ENCODE measurements around the gene TSPAN18. TPM values are rescaled to one million over a fixed set of nuclear protein-coding genes. Genes with fewer than 3 reads are reported as not detected.

TSPAN18 gene
- total RNA-seq, 1 experiment from 2014 or later = 13.3 TPM

DNA sequence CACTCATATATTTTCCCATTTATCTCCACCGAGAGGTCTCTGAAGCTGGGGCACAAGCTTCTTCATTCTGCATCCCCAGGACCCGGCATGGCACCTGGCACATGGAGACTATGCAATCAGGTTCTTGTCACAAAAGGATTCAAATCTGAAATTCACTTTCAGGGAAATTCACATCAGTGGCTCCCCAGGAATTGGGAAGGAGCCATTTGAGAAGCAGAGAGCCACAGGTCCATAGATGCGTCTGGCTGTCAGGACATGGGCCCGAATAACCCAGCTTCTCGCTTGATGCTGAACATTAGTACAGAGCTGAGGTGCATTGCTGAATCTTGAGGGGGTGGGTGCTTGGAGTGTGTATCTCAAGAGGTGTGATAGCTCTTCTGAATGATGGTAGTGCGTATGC, 82.5 kb downstream of the TSPAN18 start:
- in situ Hi-C loops (cut with HindIII; ENCODE audit: low sequenced_read_pairs) = no loop called here

DNA sequence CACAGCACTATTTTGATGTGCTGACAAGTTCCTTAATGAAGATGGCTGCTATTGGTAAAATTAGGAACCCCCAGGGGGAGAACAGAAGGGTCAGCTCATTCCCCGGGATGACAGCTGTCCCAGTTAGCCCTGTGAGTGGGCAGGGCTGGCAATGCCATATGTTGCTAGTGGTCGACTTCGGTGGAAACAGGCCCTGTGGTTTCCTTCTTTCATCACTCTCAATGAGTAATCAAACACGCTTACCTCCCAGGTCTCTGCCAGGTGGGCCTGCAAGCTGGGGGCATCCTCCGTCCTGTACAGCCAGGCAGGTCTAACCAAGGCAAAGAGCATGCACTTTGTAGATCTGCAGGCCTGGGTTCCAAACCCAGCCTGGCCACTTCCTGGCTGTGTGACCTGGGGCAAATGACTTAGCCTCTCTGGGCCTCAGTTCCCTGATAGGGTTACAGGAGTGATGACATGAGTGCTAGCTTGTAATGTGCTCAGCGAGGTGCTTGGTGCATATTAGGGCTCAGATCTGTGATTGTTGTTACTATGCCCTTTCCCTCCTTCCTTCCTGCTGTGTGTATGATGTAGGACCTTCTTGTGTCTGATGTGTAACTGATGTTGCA, 85.2 kb downstream of the TSPAN18 start:
- in situ Hi-C loops (cut with HindIII; ENCODE audit: low sequenced_read_pairs) = no loop called here
- peak; percentile 75 for DNase-seq (ENCODE audit: low spot score)

More for the DNA sequence above, 82.5 kb downstream of the TSPAN18 start:
- peak; percentile 65 for DNase-seq (ENCODE audit: low spot score)

DNA sequence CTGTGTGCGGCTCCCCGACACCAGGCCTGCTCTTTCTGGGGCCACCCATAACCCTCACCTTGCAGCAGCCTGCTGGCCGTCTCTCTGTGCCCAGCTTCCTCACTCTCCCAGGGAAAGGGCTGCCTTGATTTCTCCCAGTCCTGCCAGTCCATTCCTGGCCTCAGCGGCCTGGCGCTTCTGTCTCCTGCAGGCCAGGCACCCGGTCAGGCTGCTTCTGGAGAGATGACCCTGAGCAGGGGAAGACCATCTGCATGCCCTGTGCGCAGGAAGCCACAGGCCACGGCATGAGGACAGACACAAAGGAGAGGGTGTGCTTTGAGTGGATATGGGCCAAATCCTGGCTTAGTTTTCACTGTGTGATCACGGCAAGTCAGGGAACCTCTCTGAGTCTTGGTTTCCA, 86.2 kb downstream of the TSPAN18 start:
- in situ Hi-C loops (cut with HindIII; ENCODE audit: low sequenced_read_pairs) = no loop called here
- DNase-seq (ENCODE audit: low spot score) = peak; percentile 77

DNA sequence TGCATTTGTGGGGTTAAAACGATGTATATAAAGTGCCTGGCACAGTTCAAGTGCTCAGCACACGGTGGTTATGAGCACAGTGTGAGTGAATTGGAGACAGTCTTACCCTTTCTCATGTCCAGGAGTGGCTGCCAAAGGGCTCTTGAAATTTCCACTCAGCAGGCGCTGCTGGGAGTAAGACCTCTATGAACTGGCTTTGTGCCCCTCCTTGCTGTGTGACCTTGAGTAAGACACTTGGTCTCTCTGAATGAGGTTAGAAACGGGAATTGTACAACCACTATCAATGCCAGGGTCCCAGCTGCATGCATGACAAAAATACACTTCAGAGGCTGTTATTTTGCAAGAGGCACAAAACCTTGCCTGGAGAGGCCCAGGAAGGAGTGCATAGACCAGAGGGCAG, 86.6 kb downstream of the TSPAN18 start:
- in situ Hi-C loops (cut with HindIII; ENCODE audit: low sequenced_read_pairs) = no loop called here
- peak; percentile 87 for DNase-seq (ENCODE audit: low spot score)

DNA sequence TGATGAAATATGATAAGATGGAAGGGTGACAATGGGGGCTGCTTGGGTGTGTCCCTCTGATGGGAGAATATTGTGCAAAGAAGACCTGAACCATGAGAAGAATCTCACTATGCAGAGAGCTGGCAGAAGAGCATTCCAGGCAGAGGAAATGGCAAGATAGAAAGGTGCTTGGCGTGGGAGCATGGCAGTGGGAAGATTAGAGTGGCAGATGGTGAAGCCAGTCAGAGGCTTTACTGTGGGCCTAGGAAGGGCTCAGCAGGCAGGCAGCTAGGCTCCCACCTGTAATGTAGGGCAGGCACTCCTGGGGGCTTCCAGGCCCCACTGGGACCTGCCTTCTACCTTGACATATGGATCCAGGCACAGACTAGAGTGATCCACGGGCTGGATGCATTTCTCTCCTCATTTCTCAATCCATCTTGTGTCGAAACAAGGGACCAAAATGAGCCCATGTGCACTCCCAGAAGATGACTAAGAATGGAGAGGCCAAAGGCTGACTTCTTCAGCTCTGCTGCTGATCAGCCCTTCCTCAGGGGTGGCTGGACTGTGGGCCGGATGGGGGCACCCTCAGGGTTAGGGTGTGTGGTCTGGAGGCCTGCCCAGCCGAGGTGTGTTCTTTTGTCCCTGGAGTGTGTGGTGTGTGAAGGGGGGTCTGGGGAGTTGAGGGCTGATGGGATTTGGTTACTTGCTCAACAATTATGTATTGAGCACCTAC, 88.3 kb downstream of the TSPAN18 start:
- peak; percentile 82 for DNase-seq (ENCODE audit: low spot score)
- in situ Hi-C loops (cut with HindIII; ENCODE audit: low sequenced_read_pairs) = no loop called here

DNA sequence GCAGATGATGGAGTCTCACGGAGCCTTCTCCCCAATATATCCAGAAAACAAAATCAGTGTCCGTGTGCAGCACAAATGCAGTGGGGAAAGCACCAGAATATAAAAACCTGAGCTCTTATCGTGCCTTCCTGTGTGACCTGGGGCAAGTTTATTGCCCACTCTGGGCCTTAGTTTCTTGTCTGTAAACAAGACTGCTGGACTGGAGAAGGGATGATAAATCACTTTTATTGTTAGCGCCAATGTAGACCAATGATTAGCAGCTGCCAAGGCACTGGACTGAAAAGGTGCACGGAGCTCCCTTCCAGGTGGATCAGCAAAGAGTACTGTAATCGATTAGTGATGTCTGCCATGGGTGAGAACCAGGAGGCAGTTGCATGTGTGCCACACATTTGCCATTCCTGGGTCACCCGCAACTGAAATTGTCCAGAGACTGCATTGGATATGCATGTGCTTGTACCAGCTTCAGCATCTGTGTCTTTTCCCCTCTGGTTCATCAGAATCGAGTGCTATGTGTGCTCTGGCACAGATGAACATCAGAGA, 89.2 kb downstream of the TSPAN18 start:
- DNase-seq (ENCODE audit: low spot score) = no peak
- in situ Hi-C loops (cut with HindIII; ENCODE audit: low sequenced_read_pairs) = no loop called here

DNA sequence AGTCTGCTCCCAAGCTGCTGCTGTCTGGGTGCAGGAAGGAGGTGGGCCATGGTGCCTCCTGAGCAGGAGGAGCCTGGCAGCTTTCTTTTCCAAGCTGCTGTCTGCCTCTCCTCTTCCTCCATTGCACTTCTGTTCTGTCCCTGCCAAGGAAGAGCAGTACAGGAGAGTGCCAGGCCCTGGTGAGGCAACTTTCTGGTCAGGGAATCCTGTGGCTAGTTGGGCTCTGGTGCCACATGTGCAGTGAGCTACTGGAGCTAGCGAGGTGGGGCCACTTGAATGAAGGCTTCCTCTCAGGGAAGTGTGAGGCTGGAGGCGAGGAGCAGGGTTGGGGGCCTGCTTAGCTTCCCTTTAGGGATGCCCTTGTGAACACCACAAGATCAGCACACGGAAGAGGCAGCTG, 90.0 kb downstream of the TSPAN18 start:
- no peak for DNase-seq (ENCODE audit: low spot score)

DNA sequence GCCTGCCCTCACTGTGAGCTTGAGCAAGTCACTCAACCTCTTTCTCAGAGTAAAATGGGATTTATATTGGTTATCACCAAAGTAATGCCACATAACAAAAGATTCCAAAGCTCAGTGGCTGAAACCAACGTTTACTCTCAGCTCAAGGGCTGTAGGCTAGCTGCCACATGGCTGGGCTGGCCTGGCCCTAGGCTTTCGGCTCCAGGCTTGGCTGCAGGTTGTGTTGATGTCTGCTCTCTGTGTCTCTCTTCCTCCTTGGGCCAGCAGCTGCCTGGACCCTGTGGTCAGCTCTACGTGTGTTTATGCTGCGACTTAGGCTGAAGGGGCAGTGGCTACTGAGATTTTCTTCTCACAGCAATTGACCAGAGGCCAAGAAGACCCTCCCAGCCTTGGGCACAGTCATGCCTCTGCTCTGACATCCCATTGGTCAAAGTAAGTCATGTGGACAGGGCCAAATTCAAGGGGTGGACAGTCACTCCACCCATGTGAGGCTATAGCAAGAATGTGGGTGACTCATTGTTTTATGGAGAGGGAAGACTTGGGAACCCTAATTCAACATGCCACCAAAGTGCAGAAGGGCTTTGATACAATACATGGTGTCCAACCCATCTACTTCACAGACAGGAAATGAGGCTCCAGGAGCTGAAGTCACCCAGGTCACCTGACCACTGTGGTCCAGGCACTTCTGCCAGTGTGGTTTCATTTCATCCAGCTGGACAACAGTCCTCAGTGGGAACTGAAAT, 90.6 kb downstream of the TSPAN18 start:
- peak; percentile 70 for DNase-seq (ENCODE audit: low spot score)

More for the DNA sequence above, 90.0 kb downstream of the TSPAN18 start:
- in situ Hi-C loops (cut with HindIII; ENCODE audit: low sequenced_read_pairs) = no loop called here

DNA sequence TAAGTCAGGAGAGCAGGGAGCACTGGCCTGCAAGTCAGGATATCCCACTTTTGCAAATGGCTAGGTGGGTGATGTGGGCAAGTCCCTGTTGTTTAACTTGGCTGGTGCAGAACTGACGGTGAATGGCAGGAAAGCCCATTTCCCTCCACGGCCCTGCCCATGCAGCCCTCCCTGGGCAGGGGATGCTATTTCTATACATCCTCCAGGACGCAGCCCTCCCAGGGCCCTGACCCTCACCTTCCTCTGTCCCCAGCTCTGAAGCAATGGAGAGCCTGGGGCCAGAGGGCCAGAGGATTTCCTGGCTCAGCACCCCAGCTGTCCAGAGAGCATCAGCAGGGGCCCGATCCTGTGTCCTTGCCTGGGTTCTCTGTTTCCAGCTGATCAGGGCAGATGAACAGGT, 91.3 kb downstream of the TSPAN18 start:
- in situ Hi-C loops (cut with HindIII; ENCODE audit: low sequenced_read_pairs) = no loop called here
- DNase-seq (ENCODE audit: low spot score) = no peak

More for the DNA sequence above, 90.6 kb downstream of the TSPAN18 start:
- in situ Hi-C loops (cut with HindIII; ENCODE audit: low sequenced_read_pairs) = no loop called here

DNA sequence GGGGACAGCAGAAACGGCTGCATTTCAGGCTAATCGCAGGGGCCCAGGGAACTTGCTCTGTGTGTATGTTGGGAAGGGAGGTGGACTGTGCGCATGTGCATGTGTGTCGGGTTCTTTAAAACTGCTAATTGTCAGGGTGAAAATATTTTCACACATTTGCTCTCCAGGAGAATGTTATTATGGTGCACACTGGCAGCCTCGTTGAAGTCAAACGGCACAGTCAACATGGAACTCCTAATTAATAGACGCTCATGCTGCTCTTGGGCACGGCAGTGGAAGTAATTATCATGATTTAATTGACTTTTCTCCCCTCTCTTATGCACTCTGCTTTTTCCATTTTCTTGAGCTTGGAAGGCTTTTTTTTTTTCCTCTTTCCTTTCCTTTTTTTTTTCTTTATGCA, 92.6 kb downstream of the TSPAN18 start:
- no peak for DNase-seq (ENCODE audit: low spot score)
- in situ Hi-C loops (cut with HindIII; ENCODE audit: low sequenced_read_pairs) = no loop called here

DNA sequence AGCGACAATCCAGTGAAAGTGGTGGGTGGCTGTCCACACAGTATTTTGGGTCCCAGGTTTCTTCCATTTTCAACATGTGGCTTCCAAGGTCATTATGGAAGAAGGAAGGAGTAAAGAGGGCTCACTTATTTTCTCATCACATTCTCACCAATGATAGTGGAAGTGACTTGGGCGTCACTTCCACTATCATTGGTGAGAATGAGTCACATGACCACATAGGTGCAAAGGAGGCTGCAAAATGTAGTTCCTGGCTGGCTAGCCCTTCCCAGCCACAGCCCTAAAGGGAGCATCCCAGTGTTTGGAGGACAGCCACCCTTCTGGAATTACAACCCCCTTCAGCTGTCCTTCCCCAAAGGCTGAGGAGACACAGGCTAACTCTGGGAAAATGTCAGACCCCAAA, 95.6 kb downstream of the TSPAN18 start:
- in situ Hi-C loops (cut with HindIII; ENCODE audit: low sequenced_read_pairs) = no loop called here
- no peak for DNase-seq (ENCODE audit: low spot score)

DNA sequence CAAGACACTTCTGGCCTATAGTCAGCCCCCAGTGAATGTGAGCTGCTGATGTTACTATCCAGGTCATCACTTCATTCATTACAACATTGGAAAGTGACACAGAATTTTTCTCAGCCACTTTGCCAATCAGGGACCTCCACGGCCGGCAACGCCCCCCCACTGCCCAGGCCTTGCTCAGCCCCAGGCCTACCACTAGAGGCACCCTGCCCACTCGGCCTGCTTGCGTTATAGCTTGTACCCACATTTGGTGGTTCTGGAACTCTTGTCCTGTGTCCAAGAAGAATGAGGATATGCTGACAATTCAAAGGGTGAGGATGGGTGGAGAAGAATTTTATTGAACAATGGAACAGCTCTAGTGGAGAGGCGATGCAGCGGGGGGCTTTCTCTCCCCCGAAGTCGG, 96.2 kb downstream of the TSPAN18 start:
- DNase-seq (ENCODE audit: low spot score) = no peak
- in situ Hi-C loops (cut with HindIII; ENCODE audit: low sequenced_read_pairs) = no loop called here

DNA sequence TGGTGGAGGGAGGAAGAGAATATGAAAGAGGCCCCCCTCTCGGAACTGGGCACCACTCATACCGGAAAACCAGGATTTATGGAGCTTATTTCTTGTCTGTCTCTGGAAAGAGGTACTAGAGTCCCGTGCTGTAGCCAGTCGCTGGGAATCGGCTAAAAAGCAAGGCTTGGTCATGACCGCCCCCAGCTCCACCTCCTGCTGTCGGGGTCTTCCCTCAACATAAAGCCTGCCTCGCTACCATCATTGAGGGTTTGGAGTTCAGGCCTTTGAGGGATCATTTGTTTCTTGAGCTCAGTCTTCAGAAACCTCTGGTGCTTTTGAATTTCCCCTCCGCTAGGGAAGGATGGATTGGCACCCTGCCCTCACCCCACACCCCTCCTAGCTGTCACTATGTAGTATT, 97.1 kb downstream of the TSPAN18 start:
- no peak for DNase-seq (ENCODE audit: low spot score)

DNA sequence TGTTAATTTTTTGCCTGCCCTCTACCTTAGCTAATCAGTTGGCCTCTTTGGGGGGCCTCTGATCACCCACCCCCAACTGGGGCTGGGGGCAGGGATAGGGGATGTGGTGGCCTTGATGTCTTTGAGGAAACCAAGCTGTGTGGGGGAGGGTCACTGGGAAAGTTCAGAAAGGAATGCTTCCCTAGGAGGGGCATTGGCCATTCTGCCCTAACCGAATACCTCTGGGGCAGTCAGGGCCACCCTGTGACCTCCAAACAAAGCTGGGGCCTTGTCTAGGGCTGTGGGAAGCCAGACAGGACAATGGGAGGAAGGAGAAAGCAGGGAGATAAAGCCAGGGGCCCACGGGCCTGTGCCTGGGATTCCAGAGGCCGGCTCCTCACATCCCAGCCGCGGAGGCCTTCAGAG, 97.5 kb downstream of the TSPAN18 start:
- in situ Hi-C loops (cut with HindIII; ENCODE audit: low sequenced_read_pairs) = no loop called here
- no peak for DNase-seq (ENCODE audit: low spot score)

More for the DNA sequence above, 97.1 kb downstream of the TSPAN18 start:
- in situ Hi-C loops (cut with HindIII; ENCODE audit: low sequenced_read_pairs) = no loop called here

DNA sequence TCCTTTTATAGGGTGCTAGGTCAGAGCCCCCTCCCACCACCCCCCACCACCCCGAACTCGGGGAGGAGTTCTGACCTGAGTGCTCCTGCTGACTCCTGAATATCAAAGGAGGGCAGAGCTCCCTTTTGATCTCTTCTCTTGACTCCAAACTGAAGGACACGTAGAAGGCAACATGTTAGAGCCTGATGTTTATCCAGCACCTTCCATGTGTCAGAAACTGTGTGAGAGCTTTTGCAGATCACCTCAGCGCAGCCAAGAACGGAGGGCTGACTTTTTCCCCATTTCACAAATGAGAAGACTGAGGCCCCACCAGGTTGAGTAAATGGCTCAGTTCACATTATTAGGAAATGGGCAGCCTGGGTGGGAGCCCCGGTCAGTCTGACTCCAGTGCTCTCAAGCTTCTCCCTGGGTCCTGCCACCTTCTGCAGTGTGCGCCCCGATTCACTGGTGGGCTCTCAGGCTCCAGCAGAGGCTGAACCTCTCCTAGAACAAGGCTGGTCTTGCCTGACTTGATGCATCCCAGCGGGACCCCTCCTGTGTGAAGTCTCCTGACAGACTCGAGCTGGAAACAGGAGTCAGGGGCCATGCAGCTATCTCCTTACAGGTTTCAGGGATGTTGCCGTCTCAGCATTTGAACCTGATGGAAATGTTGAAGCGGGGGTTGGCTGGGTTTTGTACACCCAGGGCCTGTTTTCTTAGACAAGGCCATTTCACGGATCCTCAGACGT, 98.5 kb downstream of the TSPAN18 start:
- in situ Hi-C loops (cut with HindIII; ENCODE audit: low sequenced_read_pairs) = no loop called here
- no peak for DNase-seq (ENCODE audit: low spot score)

DNA sequence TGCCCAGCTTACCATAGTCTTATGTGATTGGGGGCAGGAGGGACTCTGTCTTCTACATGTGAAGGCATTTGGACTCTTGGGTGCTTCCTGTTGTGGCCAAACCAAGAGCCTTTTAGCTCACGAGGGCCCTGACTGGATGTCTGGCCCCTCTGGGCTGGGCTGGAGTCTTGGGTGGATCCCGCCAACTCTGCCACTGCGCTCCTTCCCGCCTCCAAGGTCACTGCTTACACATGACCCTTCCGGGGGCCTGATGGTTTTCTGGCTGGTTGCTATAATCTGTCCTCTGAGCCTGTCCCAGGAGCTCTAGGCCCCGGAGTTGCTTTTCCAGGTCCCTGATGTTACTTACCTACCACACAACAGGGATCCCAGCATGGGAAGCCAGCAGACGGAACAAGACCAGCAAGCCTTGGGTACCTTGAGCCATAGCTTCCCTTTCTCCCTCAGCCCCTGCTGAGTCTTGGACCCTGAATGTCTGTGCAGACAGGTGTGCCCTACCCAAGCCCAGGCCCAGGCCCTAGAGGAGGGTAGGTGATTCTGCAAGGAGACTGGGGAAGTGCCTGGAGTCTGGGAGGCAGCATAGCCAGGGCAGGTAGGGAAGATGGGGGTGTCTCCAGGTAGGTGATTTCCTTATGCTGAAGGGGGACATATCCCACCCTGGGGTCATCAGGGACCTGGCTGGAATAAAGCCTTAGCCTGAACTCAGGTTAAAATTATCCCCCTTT, 100.3 kb downstream of the TSPAN18 start:
- DNase-seq (ENCODE audit: low spot score) = no peak
- in situ Hi-C loops (cut with HindIII; ENCODE audit: low sequenced_read_pairs) = no loop called here

DNA sequence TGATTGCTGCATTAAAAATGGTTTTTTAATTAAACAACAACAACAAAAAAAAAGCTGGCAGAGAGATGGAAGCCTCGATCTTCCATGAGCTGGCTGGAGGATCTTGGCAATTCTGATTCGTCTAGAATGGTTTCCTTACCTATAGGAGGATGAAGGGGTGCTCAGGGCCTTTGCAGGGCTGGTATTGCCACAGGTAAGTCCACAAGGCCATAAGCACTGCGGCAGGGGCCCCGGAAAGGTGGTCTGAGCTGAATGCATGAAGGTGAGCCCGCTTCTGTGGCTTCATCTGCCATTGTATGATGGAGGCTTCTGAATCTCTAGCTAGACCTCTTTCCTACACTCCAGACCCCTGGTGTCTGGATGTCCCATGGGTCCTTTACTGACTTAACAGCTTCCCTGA, 101.5 kb downstream of the TSPAN18 start:
- in situ Hi-C loops (cut with HindIII; ENCODE audit: low sequenced_read_pairs) = no loop called here
- no peak for DNase-seq (ENCODE audit: low spot score)

DNA sequence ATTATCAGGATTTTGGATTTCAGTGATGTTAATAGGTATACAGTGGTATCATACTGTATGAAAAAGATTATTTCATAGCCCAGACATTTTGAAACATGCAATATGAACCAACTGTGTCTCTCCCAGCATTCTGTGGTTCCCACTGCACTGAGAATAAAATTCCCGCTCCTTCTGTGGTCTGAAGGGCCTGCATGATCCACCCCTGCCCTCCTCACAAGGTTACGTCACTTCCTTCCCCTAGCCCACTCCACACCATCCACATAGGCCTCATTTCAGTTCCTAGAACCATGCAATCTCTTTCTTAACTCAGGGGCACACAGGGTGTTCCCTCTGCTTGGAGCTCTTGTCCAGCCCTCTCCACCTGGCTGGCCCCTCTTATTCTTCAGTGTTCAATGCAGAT, 103.1 kb downstream of the TSPAN18 start:
- no peak for DNase-seq (ENCODE audit: low spot score)
- in situ Hi-C loops (cut with HindIII; ENCODE audit: low sequenced_read_pairs) = no loop called here

Measured in G401 (cell line).